ENCODE measurements around the gene BRPF3. TPM values are rescaled to one million over a fixed set of nuclear protein-coding genes. Genes with fewer than 3 reads are reported as not detected.

Gene BRPF3
- total RNA-seq, 1 donor from 2014 or later, result 36.5 TPM

- intact Hi-C loops (cut with micrococcal nuclease), result no loop called here
- ChIA-PET CTCF (no interaction called here), POLR2A (no interaction called here)
- Mint-ChIP-seq H3K27ac (no peak overlapping the region), H3K9me3 (peaks cover 17% of the 10 kb centered on the region), H3K27me3 (no peaks in the 10 kb centered on the region), H3K4me3 (no peak overlapping the region), H3K36me3 (ENCODE audit: low read depth) (peaks cover 13% of the 10 kb centered on the region), H3K4me1 (no peaks in the 10 kb centered on the region)
- no peak for ATAC-seq (ENCODE audit: low read depth)
- no peak for DNase-seq
- TF ChIP-seq CTCF (IDR thresholded peaks at IDR 0.05), result no peak
Measured at GRCh38 chr6:36155662-36156061, 40.9 kb upstream of the BRPF3 start.

GRCh38 chr6:36160147-36160760 lies 36.3 kb upstream of the BRPF3 start:
- no peak for ATAC-seq (ENCODE audit: low read depth)
- no peak overlapping the region for H3K4me3 Mint-ChIP-seq
- ChIA-PET CTCF (no interaction called here), POLR2A (no interaction called here)
- intact Hi-C loops (cut with micrococcal nuclease), result no loop called here
- peaks cover 16% of the 10 kb centered on the region for H3K9me3 Mint-ChIP-seq
- H3K27me3 Mint-ChIP-seq, result no peaks in the 10 kb centered on the region
- no peaks in the 10 kb centered on the region for H3K4me1 Mint-ChIP-seq
- DNase-seq, result no peak
- no peak for TF ChIP-seq CTCF (IDR thresholded peaks at IDR 0.05)
- no peak overlapping the region for H3K27ac Mint-ChIP-seq
- peaks cover 13% of the 10 kb centered on the region for H3K36me3 Mint-ChIP-seq (ENCODE audit: low read depth)

GRCh38 chr6:36169023-36170007 lies 27.2 kb upstream of the BRPF3 start:
- peaks cover 18% of the 10 kb centered on the region for H3K4me1 Mint-ChIP-seq
- H3K4me3 Mint-ChIP-seq, result no peak overlapping the region
- TF ChIP-seq CTCF (IDR thresholded peaks at IDR 0.05), result no peak
- ATAC-seq (ENCODE audit: low read depth), result no peak
- peak overlapping the region; percentile 4 for H3K27ac Mint-ChIP-seq
- CTCF ChIA-PET, result no interaction called here
- no peak for DNase-seq
- H3K27me3 Mint-ChIP-seq, result no peaks in the 10 kb centered on the region
- H3K36me3 Mint-ChIP-seq (ENCODE audit: low read depth), result no peaks in the 10 kb centered on the region
- POLR2A ChIA-PET, result no interaction called here
- H3K9me3 Mint-ChIP-seq, result no peaks in the 10 kb centered on the region
- intact Hi-C loops (cut with micrococcal nuclease), result no loop called here

GRCh38 chr6:36170704-36171103 lies 25.8 kb upstream of the BRPF3 start:
- no peak for DNase-seq
- Mint-ChIP-seq H3K4me3 (no peak overlapping the region), H3K36me3 (ENCODE audit: low read depth) (no peaks in the 10 kb centered on the region), H3K27ac (no peak overlapping the region), H3K27me3 (no peaks in the 10 kb centered on the region), H3K9me3 (no peaks in the 10 kb centered on the region), H3K4me1 (peaks cover 18% of the 10 kb centered on the region)
- no peak for TF ChIP-seq CTCF (IDR thresholded peaks at IDR 0.05)
- CTCF ChIA-PET, result no interaction called here
- POLR2A ChIA-PET, result interaction anchor here (0.7 kb wide), 2 partner anchors 332 to 504 kb away, joined by 3 to 4 read pairs; no protein-coding TSS in a partner anchor
- intact Hi-C loops (cut with micrococcal nuclease), result no loop called here
- no peak for ATAC-seq (ENCODE audit: low read depth)

- H3K27me3 Mint-ChIP-seq, result no peaks in the 10 kb centered on the region
- intact Hi-C loops (cut with micrococcal nuclease), result no loop called here
- no peak overlapping the region for H3K27ac Mint-ChIP-seq
- no peak for TF ChIP-seq CTCF (IDR thresholded peaks at IDR 0.05)
- H3K36me3 Mint-ChIP-seq (ENCODE audit: low read depth), result no peaks in the 10 kb centered on the region
- ATAC-seq (ENCODE audit: low read depth), result no peak
- ChIA-PET POLR2A (interaction anchor here (0.7 kb wide), 2 partner anchors 332 to 503 kb away, joined by 3 to 4 read pairs; no protein-coding TSS in a partner anchor), CTCF (no interaction called here)
- no peaks in the 10 kb centered on the region for H3K9me3 Mint-ChIP-seq
- no peak overlapping the region for H3K4me3 Mint-ChIP-seq
- DNase-seq, result no peak
- peaks cover 18% of the 10 kb centered on the region for H3K4me1 Mint-ChIP-seq
Measured at GRCh38 chr6:36171573-36171972, 25.0 kb upstream of the BRPF3 start.

Data from activated B cell treated with CpG ODN at 0.5 μM for 24 hours (primary cell).